AG10803 (cell line): Measurements from ENCODE around the gene GALNT1.

Source experiments
- DNase-seq: peaks from one replicate; pipeline ENCODE4 v3.0.0; 2010; ENCODE audit warnings: low read depth
- H3K4me3 ChIP-seq: 2 replicates; pipeline ENCODE4 v1.5.1; 2011; ENCODE audit warnings: mild to moderate bottlenecking, low read length, control low read depth
- CTCF ChIP-seq: conservative IDR thresholded peaks from 2 replicates; pipeline ENCODE4 v1.5.1; 2011; ENCODE audit warnings: mild to moderate bottlenecking, low read length, control low read depth, inconsistent platforms

GALNT1 gene

GRCh38 chr18:35609236-35609635 lies 27.7 kb downstream of the GALNT1 start:
- no peak for DNase-seq
- no peak for TF ChIP-seq CTCF
- no peak overlapping the region for H3K4me3 ChIP-seq

GRCh38 chr18:35610089-35610488 lies 28.5 kb downstream of the GALNT1 start:
- no peak for DNase-seq
- no peak overlapping the region for H3K4me3 ChIP-seq
- no peak for TF ChIP-seq CTCF

GRCh38 chr18:35610724-35611123 lies 29.2 kb downstream of the GALNT1 start:
- no peak for DNase-seq
- no peak for TF ChIP-seq CTCF
- no peak overlapping the region for H3K4me3 ChIP-seq

- TF ChIP-seq CTCF: no peak
- peak; percentile 9 for DNase-seq
- H3K4me3 ChIP-seq: no peak overlapping the region
These were observed 30.0 kb downstream of the GALNT1 start for GRCh38 chr18:35611518-35611917.

GRCh38 chr18:35616074-35616473 lies 34.5 kb downstream of the GALNT1 start:
- TF ChIP-seq CTCF: no peak
- no peak overlapping the region for H3K4me3 ChIP-seq
- no peak for DNase-seq

- DNase-seq: peak; percentile 60
- TF ChIP-seq CTCF: no peak
- H3K4me3 ChIP-seq: no peak overlapping the region
These were observed 35.3 kb downstream of the GALNT1 start for GRCh38 chr18:35616664-35617423.

- no peak for TF ChIP-seq CTCF
- DNase-seq: no peak
- no peak overlapping the region for H3K4me3 ChIP-seq
These were observed 36.3 kb downstream of the GALNT1 start for GRCh38 chr18:35617865-35618264.
